Measurements from ENCODE around the gene ARMC9. TPM values are rescaled to one million over a fixed set of nuclear protein-coding genes. Genes with fewer than 3 reads are reported as not detected.

ARMC9 gene
- total RNA-seq, 1 experiment from 2014 or later = 3.3 TPM

- H3K4me3 ChIP-seq (ENCODE audit: low read depth, low read length) = no peak overlapping the region
- Mint-ChIP-seq H3K4me3 (ENCODE audit: unreplicated experiment) (no peak overlapping the region), H3K27me3 (ENCODE audit: insufficient read depth, unreplicated experiment) (no peaks in the 10 kb centered on the region), H3K36me3 (ENCODE audit: insufficient read depth, unreplicated experiment) (no peaks in the 10 kb centered on the region), H3K4me1 (ENCODE audit: low read depth, unreplicated experiment) (peaks cover 2% of the 10 kb centered on the region), H3K9me3 (ENCODE audit: unreplicated experiment) (no peaks in the 10 kb centered on the region), H3K27ac (ENCODE audit: unreplicated experiment) (no peak overlapping the region)
- no peaks in the 10 kb centered on the region for H3K9me3 ChIP-seq
- TF ChIP-seq CTCF (IDR thresholded peaks at IDR 0.05; ENCODE audit: insufficient read depth in 1 of 2, low read depth in 1 of 2, low read length in 1 of 2, severe bottlenecking in 1 of 2, unreplicated experiment in 1 of 2) = no peak
- intact Hi-C loops (cut with micrococcal nuclease; ENCODE audit: unreplicated experiment) = no loop called here
- ChIA-PET POLR2A (no interaction called here), CTCF (no interaction called here)
- H3K27me3 ChIP-seq (replicated peaks; ENCODE audit: control insufficient read depth, insufficient read depth, low read length) = no peaks in the 10 kb centered on the region
- no peak for DNase-seq
- BruUV-seq (replicated peaks) = no TSS peak
- H3K36me3 ChIP-seq (ENCODE audit: control insufficient read depth, insufficient read depth, low read length) = no peaks in the 10 kb centered on the region
- H3K4me1 ChIP-seq = no peaks in the 10 kb centered on the region
These were observed 13.2 kb upstream of the ARMC9 start for GRCh38 chr2:231185050-231185725.

DNA sequence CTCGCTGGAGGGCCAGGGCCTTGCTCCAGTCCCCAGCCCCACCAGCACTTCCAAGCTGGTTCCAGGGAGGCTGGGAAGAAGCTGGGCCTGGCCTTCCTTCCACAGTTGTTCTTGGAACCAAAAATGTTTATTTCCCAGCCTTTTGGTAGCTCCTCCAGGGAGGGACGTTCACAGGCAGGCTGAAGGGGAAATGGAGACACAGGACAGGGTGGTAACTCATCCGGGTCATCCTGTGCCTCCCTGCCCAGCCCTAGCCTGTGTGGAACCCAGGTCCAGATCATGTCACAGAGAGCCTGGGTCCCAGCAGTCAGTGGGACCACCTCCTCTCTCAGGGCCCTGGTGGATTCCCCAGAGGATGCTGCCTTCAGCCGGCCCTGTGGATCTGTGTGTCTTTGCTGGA, 12.5 kb upstream of the ARMC9 start:
- no peaks in the 10 kb centered on the region for H3K4me1 Mint-ChIP-seq (ENCODE audit: low read depth, unreplicated experiment)
- no peak for TF ChIP-seq CTCF (IDR thresholded peaks at IDR 0.05; ENCODE audit: insufficient read depth in 1 of 2, low read depth in 1 of 2, low read length in 1 of 2, severe bottlenecking in 1 of 2, unreplicated experiment in 1 of 2)

DNA sequence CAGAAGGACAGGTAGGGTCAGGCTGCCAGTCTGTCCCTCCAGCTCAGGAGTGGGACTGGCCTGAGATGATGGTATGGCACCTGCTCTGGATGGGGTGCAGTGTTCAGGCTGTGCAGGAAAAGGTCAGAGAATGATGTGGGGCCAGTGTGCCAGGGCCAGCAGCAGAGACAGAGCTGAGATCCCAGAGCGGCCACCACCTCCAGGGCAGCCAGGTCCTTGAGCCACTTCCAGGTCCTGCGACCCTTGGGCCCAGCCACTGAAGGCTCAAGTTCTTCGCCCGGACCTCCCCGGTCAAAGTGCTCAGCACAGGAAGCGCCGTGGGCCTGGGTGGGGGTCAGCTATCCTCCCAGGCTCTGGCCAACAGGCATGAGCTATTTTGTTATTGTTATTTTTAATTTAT, 12.1 kb upstream of the ARMC9 start:
- no TSS peak for BruUV-seq (replicated peaks)
- no peaks in the 10 kb centered on the region for H3K9me3 Mint-ChIP-seq (ENCODE audit: unreplicated experiment)
- CTCF ChIA-PET = no interaction called here

More for the DNA sequence above, 12.5 kb upstream of the ARMC9 start:
- Histone ChIP-seq H3K36me3 (ENCODE audit: control insufficient read depth, insufficient read depth, low read length) (no peaks in the 10 kb centered on the region), H3K9me3 (no peaks in the 10 kb centered on the region), H3K4me1 (no peaks in the 10 kb centered on the region), H3K27me3 (replicated peaks; ENCODE audit: control insufficient read depth, insufficient read depth, low read length) (no peaks in the 10 kb centered on the region), H3K4me3 (ENCODE audit: low read depth, low read length) (no peak overlapping the region)
- no peaks in the 10 kb centered on the region for H3K36me3 Mint-ChIP-seq (ENCODE audit: insufficient read depth, unreplicated experiment)
- no peak for DNase-seq
- intact Hi-C loops (cut with micrococcal nuclease; ENCODE audit: unreplicated experiment) = no loop called here
- CTCF ChIA-PET = no interaction called here
- no TSS peak for BruUV-seq (replicated peaks)
- no peak overlapping the region for H3K4me3 Mint-ChIP-seq (ENCODE audit: unreplicated experiment)
- no peaks in the 10 kb centered on the region for H3K9me3 Mint-ChIP-seq (ENCODE audit: unreplicated experiment)
- H3K27ac Mint-ChIP-seq (ENCODE audit: unreplicated experiment) = no peak overlapping the region
- no peaks in the 10 kb centered on the region for H3K27me3 Mint-ChIP-seq (ENCODE audit: insufficient read depth, unreplicated experiment)
- POLR2A ChIA-PET = no interaction called here

More for the DNA sequence above, 12.1 kb upstream of the ARMC9 start:
- intact Hi-C loops (cut with micrococcal nuclease; ENCODE audit: unreplicated experiment) = no loop called here
- no peaks in the 10 kb centered on the region for H3K4me1 Mint-ChIP-seq (ENCODE audit: low read depth, unreplicated experiment)
- no peaks in the 10 kb centered on the region for H3K36me3 Mint-ChIP-seq (ENCODE audit: insufficient read depth, unreplicated experiment)
- Histone ChIP-seq H3K9me3 (no peaks in the 10 kb centered on the region), H3K36me3 (ENCODE audit: control insufficient read depth, insufficient read depth, low read length) (no peaks in the 10 kb centered on the region), H3K4me1 (no peaks in the 10 kb centered on the region), H3K4me3 (ENCODE audit: low read depth, low read length) (no peak overlapping the region), H3K27me3 (replicated peaks; ENCODE audit: control insufficient read depth, insufficient read depth, low read length) (no peaks in the 10 kb centered on the region)
- POLR2A ChIA-PET = no interaction called here
- no peak for DNase-seq
- H3K27me3 Mint-ChIP-seq (ENCODE audit: insufficient read depth, unreplicated experiment) = no peaks in the 10 kb centered on the region
- TF ChIP-seq CTCF (IDR thresholded peaks at IDR 0.05; ENCODE audit: insufficient read depth in 1 of 2, low read depth in 1 of 2, low read length in 1 of 2, severe bottlenecking in 1 of 2, unreplicated experiment in 1 of 2) = no peak
- no peak overlapping the region for H3K27ac Mint-ChIP-seq (ENCODE audit: unreplicated experiment)
- H3K4me3 Mint-ChIP-seq (ENCODE audit: unreplicated experiment) = no peak overlapping the region
